Mononuclear cell (primary cell): ENCODE results near the gene TMEM143. TPM values are rescaled to one million over a fixed set of nuclear protein-coding genes. Genes with fewer than 3 reads are reported as not detected.
"Not testable (repeated sequence)": the region's sequence is repeated elsewhere in the genome, so short reads cannot be mapped to it uniquely, and the experiment has no call there.

Experiments used
- H3K27me3 ChIP-seq: 2 replicates; pipeline ENCODE4 v1.6.0; 2011; ENCODE audit warnings: low read length, control low read depth; ENCODE audit not compliant: insufficient read depth
- H3K4me1 ChIP-seq: 2 replicates; pipeline ENCODE4 v1.5.1; 2011; ENCODE audit warnings: mild to moderate bottlenecking, low read length, control low read depth; ENCODE audit not compliant: insufficient read depth
- H3K4me3 ChIP-seq: 2 replicates; pipeline ENCODE4 v1.5.1; 2011; ENCODE audit warnings: mild to moderate bottlenecking, low read length, moderate library complexity
- H3K9me3 ChIP-seq: 2 replicates; pipeline ENCODE4 v1.5.1; 2011; ENCODE audit warnings: low read depth, mild to moderate bottlenecking, control low read depth, low read length
- total RNA-seq: library from RNA; depleted of rRNA; stranded (reverse); fragments of >200 nt; gene quantifications from one replicate; pipeline ENCODE4 v1.2.3, GENCODE V29; 2012

TMEM143 gene
- total RNA-seq, 1 donor, result 3.4 TPM

DNA sequence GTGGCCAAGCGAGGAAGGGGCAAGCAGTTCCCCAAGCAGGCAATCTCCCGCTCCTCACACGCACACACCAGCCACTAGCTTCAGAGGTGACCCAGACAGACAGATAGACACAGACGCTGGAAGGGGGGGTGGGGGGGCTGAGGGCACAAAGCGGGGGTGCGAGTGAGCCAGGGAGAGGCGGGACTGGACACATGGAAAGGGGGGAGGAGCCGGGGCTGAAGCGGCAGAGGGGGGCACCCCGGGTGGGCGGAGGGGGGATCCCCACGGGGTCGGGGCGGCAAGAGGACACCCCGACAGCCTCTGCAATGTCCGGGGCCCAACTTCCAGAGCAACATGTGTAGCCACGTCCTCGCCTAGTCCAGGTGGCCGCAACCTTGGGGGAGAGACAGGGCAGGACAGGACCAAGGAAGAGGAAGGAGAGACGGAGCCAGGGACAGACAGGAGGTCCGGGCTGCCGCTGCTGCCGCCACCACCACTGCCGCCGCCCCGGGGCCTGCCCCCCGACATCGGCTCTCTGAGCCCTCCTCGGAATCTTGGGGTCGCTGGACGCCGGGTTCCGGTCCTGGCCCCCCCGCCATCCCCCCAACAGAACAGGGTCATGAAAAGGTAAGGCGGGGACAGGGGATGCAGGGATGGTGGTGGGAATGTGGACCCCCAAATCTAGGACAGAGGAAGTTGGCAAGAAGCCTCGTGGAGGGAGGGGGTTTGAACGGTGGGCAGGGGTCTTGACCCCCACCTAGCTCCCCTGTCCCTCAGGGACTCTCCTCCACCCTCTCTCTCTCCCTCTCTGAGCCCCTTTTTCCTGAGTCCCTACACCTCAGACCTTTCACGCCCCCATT lies 30.8 kb upstream of the TMEM143 start:
- Histone ChIP-seq H3K27me3 (peaks cover 49% of the 10 kb centered on the region), H3K4me3 (no peak overlapping the region), H3K9me3 (no peaks in the 10 kb centered on the region), H3K4me1 (peaks cover 41% of the 10 kb centered on the region)

DNA sequence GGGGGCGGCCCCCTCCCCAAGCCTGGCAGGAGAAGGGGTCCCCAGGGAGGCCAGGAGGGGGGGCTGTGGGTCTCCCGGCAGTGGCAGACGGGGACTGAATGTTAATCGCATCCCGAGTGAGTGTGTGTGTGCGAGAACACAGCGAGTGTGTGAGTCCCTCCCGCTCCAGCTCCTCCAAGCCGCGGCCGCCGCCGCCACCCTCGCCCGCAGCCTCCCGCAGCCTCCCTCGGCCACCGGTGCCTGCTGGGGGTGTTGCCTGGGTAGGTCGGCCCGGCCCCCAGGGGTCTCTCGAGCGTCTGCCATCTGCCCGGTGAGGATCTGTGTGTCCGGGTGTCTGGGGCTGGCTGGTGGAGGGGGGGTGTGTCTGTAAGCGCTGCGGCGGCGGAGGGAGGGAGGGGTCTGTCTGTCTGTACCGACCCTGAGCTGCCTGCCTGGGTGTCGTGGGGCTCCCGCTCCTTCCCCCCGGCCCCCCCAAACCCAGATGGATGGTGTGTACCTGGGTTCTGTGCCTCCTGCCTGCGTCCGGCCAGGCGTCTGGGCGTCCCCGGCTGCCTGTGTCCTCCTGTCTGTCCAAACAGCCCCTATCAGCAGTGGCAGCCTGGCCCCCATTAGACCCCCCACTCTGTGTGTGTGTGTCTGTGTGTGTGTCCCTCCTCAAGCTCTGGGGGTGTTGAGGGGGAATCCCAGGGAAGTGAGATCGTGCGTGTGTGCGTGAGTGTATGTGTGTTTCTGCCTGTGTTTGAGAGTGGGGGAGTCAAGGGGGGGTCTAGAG lies 30.0 kb upstream of the TMEM143 start, which contains the start of gene GRIN2D:
TSS of gene GRIN2D (plus strand) at position 110 of the 772 bp plus-strand sequence. CDS start 4,725 bp downstream, outside the sequence.
- peaks cover 49% of the 10 kb centered on the region for H3K27me3 ChIP-seq
- H3K4me3 ChIP-seq, result no peak within 1 kb of the TSS
- no peaks in the 10 kb centered on the region for H3K9me3 ChIP-seq
- H3K4me1 ChIP-seq, result peaks cover 41% of the 10 kb centered on the region

DNA sequence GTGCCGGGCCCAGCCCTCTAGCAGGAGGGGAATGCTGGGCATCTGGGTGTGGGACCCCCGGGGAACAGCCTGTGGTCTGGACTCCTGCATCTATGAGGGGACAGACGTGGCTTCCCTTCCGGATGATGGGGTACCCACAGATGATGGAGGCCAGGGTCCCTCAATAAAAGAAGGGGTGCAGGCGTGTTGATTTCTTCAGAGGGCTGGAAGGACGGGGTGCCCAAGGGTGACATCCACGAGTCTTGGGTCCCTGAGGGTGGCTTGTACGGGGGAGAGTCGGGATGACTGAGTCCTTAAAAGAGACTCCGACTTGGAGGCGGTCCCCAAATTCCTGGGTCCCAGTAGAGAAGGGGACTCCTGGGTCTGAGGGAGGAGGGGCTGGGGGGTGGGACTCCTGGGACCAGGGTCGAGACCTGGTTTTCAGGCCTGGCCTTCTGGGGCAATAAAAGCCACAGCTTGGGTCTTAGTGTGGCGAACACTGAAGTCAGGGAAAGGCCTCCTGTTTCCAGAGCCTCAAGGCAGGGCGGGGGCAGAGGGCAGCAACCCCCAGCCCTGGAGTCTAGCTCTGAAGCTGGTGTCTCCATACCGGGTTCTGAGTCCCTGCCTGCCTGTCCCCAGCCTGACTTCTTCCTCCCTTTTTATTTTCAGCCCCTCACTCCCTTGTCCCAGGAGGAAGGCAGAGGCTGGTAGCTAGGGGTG lies 29.3 kb upstream of the TMEM143 start:
- Histone ChIP-seq H3K4me3 (no peak overlapping the region), H3K4me1 (peaks cover 39% of the 10 kb centered on the region)

DNA sequence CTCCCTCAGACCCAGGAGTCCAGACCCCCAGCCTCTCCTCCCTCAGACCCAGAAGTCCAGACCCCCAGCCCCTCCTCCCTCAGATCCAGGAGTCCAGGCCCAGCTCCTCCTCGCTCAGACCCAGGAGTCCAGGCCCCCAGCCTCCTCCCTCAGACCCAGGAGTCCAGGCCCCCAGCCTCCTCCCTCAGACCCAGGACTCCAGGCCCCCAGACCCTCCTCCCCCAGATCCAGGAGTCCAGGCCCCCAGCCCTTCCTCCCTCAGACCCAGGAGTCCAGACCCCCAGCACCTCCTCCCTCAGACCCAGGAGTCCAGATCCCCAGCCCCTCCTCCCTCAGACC lies 28.2 kb upstream of the TMEM143 start:
- H3K9me3 ChIP-seq, H3K4me3 ChIP-seq: not testable (repeated sequence)
- Histone ChIP-seq H3K27me3 (peaks cover 41% of the 10 kb centered on the region), H3K4me1 (peaks cover 29% of the 10 kb centered on the region)

More for the DNA sequence above, 29.3 kb upstream of the TMEM143 start:
- peaks cover 49% of the 10 kb centered on the region for H3K27me3 ChIP-seq
- no peaks in the 10 kb centered on the region for H3K9me3 ChIP-seq

DNA sequence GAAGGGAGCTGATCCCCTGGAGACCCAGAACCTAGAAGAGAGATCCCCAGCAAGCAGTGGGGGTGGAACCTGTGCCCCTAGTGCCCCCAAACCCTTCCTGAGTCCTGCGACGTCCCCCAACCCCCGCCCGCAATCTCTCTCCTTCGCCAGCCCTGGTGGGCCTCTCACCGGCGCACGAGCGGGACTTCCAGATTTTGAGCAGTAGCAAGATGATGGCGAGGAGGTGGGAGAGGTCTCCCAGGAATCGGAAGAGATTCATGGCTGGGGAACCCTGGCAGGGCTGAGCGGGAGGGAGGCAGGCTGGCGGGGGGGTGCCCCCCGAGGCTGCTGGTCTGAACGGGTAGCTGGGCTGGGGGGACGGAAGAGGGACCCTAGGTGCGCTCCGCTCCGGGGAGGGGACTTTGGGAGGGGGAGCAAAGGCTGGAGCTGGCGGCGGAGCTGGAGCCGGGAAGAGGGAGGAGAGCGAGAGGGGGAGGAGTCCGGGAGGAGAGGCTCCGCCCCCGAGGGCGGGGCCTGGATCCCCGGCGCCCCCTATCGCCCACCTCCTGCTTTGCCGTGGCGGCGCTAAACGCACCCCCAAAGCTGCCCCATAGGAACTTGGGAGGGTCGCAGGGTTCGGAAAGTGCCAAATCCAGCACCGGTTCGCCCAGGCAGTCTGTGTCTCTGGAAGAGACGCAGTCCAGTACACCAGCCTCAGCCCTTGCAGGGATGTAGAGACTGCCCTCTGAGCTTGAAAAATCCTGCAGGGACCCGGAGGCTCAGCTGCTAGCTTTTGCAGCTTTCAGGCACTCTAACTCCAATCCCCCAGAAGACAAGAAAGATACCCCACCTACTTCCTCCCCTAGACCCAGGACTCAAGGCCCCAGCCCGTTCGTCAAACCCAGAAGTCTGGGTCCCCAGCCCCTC lies 27.6 kb upstream of the TMEM143 start, which contains the start of gene KDELR1:
TSS of gene KDELR1 (minus strand) at position 452 of the 906 bp plus-strand sequence. CDS start at position 259, 193 bp downstream.
- no peaks in the 10 kb centered on the region for H3K9me3 ChIP-seq
- peak within 1 kb of the TSS; percentile 87 for H3K4me3 ChIP-seq
- peaks cover 29% of the 10 kb centered on the region for H3K4me1 ChIP-seq
- peaks cover 36% of the 10 kb centered on the region for H3K27me3 ChIP-seq

DNA sequence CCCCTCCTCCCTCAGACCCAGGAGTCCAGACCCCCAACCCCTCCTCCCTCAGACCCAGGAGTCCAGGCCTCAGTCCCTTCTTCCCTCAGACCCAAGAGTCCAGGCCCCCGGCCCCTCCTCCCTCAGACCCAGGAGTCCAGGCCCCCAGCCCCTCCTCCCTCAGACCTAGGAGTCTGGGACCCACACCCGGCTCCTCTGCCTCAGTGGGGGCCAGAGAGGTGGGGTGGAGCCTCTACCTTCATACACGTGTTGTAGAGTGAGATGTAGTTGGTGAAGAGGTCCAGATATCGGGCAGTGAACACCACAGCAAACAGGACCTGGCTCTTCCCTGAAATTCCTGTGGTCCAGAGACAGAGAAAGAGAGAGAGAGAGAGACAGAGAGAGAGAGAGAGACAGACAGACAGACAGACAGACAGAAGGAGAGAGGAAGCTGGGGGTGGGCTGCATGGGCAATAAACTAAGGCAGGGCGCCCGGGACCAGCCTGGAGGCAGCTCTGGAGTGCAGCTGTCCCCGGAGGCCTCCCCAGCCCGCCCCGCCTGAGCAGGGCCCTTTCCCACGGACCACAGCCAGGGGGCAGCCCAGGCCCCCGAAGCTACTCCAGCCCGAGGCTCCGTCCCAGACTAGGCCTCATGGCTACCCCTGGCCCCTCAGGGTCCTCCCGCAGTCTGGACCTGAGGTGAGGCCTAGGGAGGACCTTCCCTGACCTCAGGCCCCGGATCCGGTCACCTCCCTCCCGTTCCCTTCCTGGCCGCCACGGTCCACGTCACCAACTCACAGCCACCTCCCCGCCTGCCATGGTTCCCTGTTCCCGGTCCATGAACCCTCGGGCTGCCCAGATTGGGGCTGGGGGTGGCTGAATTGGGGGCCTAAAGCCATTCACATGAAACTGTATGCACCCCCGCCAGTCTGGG lies 26.7 kb upstream of the TMEM143 start:
- peaks cover 27% of the 10 kb centered on the region for H3K27me3 ChIP-seq
- H3K9me3 ChIP-seq, result no peaks in the 10 kb centered on the region
- peak overlapping the region; percentile 87 for H3K4me3 ChIP-seq
- H3K4me1 ChIP-seq, result peaks cover 29% of the 10 kb centered on the region

DNA sequence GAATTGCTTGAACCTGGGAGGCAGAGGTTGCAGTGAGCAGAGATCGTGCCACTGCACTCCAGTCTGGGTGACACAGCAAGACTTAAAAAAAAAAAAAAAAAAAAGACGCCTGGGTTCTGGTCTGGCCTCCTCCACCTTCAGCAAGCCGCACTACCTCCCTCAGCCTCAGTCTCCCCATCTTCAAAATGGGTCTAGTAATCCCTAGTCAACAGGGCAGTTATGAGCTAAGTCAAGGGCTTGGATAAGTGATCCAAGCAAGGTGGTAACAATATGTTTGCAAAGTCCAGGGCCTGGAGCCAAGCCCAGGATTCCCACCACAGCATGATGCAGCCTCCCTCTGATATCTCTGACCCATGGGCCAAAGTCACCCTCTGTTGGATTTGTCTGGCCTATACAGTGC lies 23.2 kb upstream of the TMEM143 start:
- H3K9me3 ChIP-seq, result no peaks in the 10 kb centered on the region
- peaks cover 12% of the 10 kb centered on the region for H3K4me1 ChIP-seq

DNA sequence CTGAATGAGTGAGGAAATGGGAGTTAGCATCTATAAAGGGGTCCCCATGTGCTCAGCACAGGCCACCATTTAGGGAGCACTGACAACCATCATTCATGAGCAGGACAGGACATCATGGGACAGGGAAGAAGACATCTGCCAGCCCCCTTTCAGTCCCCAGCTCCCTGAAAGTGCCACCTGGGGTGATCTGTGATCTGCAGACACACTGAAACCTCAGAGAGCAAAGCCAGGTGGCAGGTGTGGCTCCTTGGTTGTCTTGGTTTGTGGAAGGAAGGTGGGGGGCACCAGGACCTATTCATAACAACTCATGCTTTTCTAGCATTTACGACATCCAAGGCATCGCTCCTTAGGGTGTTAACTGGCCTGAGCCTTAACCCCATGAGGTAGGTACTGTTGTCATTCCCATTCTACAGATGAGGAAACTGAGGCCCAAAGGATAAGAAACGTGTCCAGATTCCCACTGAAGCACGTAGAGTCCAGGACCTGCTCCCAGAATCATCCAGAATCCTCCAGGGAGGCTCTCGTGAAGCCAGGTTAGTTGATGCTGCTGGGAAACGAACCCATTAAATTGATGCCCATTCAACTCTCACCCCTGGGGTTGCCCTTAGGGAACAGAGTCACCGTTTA lies 21.8 kb upstream of the TMEM143 start:
- Histone ChIP-seq H3K9me3 (no peaks in the 10 kb centered on the region), H3K4me3 (no peak overlapping the region), H3K27me3 (no peaks in the 10 kb centered on the region), H3K4me1 (peaks cover 6% of the 10 kb centered on the region)

More for the DNA sequence above, 23.2 kb upstream of the TMEM143 start:
- Histone ChIP-seq H3K4me3 (no peak overlapping the region), H3K27me3 (no peaks in the 10 kb centered on the region)

DNA sequence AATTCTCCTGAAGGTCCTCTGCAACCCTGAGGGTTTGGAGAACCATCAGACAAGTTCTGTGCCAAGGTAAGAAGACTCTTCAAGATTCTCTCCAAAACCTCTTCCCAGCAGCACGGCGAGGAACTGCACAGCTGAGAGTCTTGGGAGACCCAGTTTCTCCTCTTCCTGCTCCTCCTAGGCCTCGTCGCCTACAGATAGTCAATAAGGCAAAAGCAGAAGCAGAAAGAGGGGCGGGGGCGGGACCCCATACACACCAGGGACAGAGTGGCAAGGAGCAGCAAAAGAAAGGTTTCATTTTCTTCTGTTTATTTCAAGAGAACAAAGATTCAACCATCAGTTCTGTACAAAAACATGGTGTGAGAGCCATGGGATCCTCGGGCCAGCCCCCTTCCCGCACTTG lies 18.5 kb upstream of the TMEM143 start:
- Histone ChIP-seq H3K4me1 (no peaks in the 10 kb centered on the region), H3K27me3 (no peaks in the 10 kb centered on the region), H3K9me3 (no peaks in the 10 kb centered on the region), H3K4me3 (no peak overlapping the region)

DNA sequence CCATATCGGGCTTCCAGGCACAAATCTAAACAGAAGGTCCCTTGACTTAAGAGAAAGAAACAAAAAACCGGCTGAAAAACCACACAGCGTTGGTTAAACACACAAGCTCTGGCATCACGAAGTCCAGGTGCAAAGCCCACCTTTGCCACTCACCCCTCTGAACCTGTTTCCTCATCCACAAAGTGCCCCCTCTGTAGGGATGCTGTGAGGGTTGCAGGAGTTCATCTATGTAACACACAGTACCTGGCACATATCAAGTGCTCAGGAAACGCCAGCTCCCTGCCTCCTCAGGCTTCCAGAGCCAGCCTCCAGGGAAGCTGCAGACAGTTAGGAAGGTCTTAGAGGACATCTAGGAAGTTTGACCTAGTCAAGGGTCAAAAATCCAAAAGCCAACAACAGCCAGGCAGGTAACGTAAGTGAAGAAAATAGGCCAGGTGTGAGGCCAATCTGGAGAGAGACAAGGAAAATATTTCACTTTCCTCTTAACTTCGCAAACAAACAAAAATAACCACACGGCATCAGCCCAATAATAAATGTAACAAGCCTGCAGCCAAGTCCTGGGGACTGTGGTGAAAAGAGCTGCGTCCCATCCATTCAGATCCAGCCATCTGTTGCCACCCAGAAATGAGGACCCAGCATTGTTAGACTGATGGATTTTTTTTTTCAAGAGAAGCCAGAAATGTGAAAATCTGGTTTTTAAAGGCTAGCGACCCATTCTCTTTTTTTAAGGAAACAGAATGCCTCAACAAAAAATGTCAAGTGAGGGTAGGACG lies 17.6 kb upstream of the TMEM143 start:
- no peaks in the 10 kb centered on the region for H3K27me3 ChIP-seq
- no peak overlapping the region for H3K4me3 ChIP-seq
- H3K4me1 ChIP-seq, result no peaks in the 10 kb centered on the region
- H3K9me3 ChIP-seq, result no peaks in the 10 kb centered on the region

DNA sequence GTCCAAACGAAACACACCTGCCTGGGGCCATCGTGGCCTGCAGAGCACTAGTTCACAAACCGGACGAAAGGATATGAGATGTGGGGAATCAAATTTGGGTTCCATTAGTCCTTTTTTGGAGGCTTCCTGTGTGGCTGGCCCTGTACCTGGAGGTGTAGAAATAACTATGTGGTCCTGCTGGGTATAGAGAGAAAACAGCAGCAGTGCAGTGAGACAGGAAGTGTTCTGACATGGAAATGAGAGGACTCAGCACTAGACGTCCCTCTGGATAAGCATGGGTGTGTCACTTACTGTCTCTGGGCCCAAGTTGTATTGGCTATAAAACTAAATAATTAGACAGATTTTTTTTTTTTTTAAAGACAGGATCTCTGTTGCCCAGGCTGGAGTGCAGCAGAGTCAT lies 15.3 kb upstream of the TMEM143 start:
- no peaks in the 10 kb centered on the region for H3K27me3 ChIP-seq
- no peaks in the 10 kb centered on the region for H3K4me1 ChIP-seq
- H3K4me3 ChIP-seq, result no peak overlapping the region
- no peaks in the 10 kb centered on the region for H3K9me3 ChIP-seq

DNA sequence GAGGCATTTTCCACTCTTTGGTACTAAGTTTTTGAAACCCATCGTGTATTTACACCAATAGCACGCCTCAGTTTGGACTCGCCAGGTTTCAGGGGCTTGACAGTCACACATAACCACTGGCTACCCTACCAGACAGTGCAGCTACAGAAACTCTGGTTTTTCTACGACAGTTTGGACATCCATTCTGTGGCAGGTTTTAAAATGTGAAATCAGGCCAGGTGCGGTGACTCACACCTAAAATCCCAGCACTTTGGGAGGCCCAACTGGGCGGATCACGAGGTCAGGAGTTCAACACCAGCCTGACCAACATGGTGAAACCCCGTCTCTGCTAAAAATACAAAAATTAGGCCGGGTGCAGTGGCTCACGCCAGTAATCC lies 14.4 kb upstream of the TMEM143 start:
- H3K4me3 ChIP-seq, result no peak overlapping the region
- H3K27me3 ChIP-seq, result no peaks in the 10 kb centered on the region
- no peaks in the 10 kb centered on the region for H3K4me1 ChIP-seq
- no peaks in the 10 kb centered on the region for H3K9me3 ChIP-seq
